IMR-90 (cell line): ENCODE results near the gene CEACAM1. TPM values are rescaled to one million over a fixed set of nuclear protein-coding genes. Genes with fewer than 3 reads are reported as not detected.

Experiments
- ATAC-seq: fragments of 200-7000 bp; cut with Tn5 transposase; 2 replicates; pipeline ENCODE4 v1.9.1; 2020; ENCODE audit warnings: low read depth, mild to moderate bottlenecking, moderate library complexity
- BruUV-seq: library from RNA; stranded (reverse); fragments of 400-500 nt; replicated peaks from 2 replicates; lab custom pipeline; 2021; lab: Mats Ljungman, UMichigan
- CTCF ChIA-PET: fragments of 300-600 bp; formaldehyde crosslinking; extraction: SDS; loops from one replicate; lab custom pipeline; 2021; ENCODE audit warnings: antibody characterized with exemption; lab: Yijun Ruan, JAX
- POLR2A ChIA-PET: fragments of 300-600 bp; sonication (Branson Sonifier 250); formaldehyde crosslinking; loops from one replicate; lab custom pipeline; 2022; ENCODE audit warnings: antibody characterized with exemption; ENCODE audit not compliant: unreplicated experiment; lab: Charles Lee
- DNase-seq: peaks from one replicate; pipeline ENCODE4 v3.0.0; 2013
- H2AFZ ChIP-seq: replicated peaks from 2 replicates; pipeline ENCODE3; 2013; ENCODE audit warnings: low read length, mild to moderate bottlenecking; ENCODE audit not compliant: poor library complexity
- H2AK5ac ChIP-seq: 2 replicates; pipeline ENCODE4 v1.6.1; 2013; ENCODE audit warnings: low read depth, low read length, inconsistent platforms
- H2AK9ac ChIP-seq: replicated peaks from 2 replicates; pipeline ENCODE3; 2013; ENCODE audit warnings: mild to moderate bottlenecking, low read depth, low read length, moderate library complexity; ENCODE audit not compliant: poor library complexity
- H2BK120ac ChIP-seq: 2 replicates; pipeline ENCODE4 v1.6.1; 2013; ENCODE audit warnings: low read depth, low read length, inconsistent platforms
- H2BK15ac ChIP-seq: 3 replicates; pipeline ENCODE4 v1.6.1; 2013; ENCODE audit warnings: low read depth, low read length, inconsistent platforms
- H2BK20ac ChIP-seq: 2 replicates; pipeline ENCODE4 v1.6.1; 2013; ENCODE audit warnings: low read depth, mild to moderate bottlenecking, inconsistent platforms, low read length, moderate library complexity
- H2BK5ac ChIP-seq: 2 replicates; pipeline ENCODE4 v1.6.1; 2013; ENCODE audit warnings: mild to moderate bottlenecking, low read depth, low read length, inconsistent platforms; ENCODE audit not compliant: poor library complexity, severe bottlenecking
- H3K14ac ChIP-seq: replicated peaks from 2 replicates; pipeline ENCODE4 v1.6.1; 2013; ENCODE audit warnings: low read depth, low read length, inconsistent platforms
- H3K18ac ChIP-seq: 2 replicates; pipeline ENCODE4 v1.6.1; 2013; ENCODE audit warnings: low read depth, low read length, control low read depth
- H3K23ac ChIP-seq: 2 replicates; pipeline ENCODE4 v1.6.1; 2013; ENCODE audit warnings: low read depth, low read length, inconsistent platforms
- H3K27ac ChIP-seq: 2 replicates; pipeline ENCODE4 v1.5.1; 2013; ENCODE audit warnings: mild to moderate bottlenecking, control low read depth, low read length; ENCODE audit not compliant: insufficient read depth
- H3K27me3 ChIP-seq: 2 replicates; pipeline ENCODE4 v1.6.1; 2013; ENCODE audit warnings: low read length; ENCODE audit not compliant: control insufficient read depth, insufficient read depth
- H3K36me3 ChIP-seq: 2 replicates; pipeline ENCODE4 v1.6.1; 2013; ENCODE audit warnings: low read length, mixed read lengths; ENCODE audit not compliant: control insufficient read depth, insufficient read depth
- H3K4ac ChIP-seq: 2 replicates; pipeline ENCODE4 v1.6.1; 2013; ENCODE audit warnings: low read depth, low read length, inconsistent platforms
- H3K4me1 ChIP-seq: 2 replicates; pipeline ENCODE4 v1.6.1; 2013; ENCODE audit warnings: low read length, mixed read lengths; ENCODE audit not compliant: control insufficient read depth, insufficient read depth
- H3K4me2 ChIP-seq: 2 replicates; pipeline ENCODE4 v1.6.1; 2013; ENCODE audit warnings: low read depth, mild to moderate bottlenecking, control low read depth, low read length, moderate library complexity
- H3K4me3 ChIP-seq: 2 replicates; pipeline ENCODE4 v1.5.1; 2013; ENCODE audit warnings: low read depth, mild to moderate bottlenecking, control low read depth, low read length, moderate library complexity; ENCODE audit not compliant: insufficient read depth
- H3K56ac ChIP-seq: 2 replicates; pipeline ENCODE4 v1.6.1; 2013; ENCODE audit warnings: low read length, inconsistent platforms; ENCODE audit not compliant: insufficient read depth; ENCODE audit errors: extremely low read depth
- H3K79me1 ChIP-seq, 2 experiments: 2 replicates each; pipeline ENCODE4 v1.6.1; 2013; ENCODE audit warnings: low read length in 2 of 2, inconsistent platforms in 1 of 2, low read depth in 1 of 2
- H3K9ac ChIP-seq: 2 replicates; pipeline ENCODE4 v1.6.1; 2013; ENCODE audit warnings: low read depth, low read length, control low read depth
- H3K9me1 ChIP-seq: 2 replicates; pipeline ENCODE4 v1.6.1; 2013; ENCODE audit warnings: low read length, inconsistent platforms; ENCODE audit not compliant: insufficient read depth
- H3K9me3 ChIP-seq: 2 replicates; pipeline ENCODE4 v1.6.1; 2013; ENCODE audit warnings: low read length; ENCODE audit not compliant: control insufficient read depth, insufficient read depth
- H4K20me1 ChIP-seq: 2 replicates; pipeline ENCODE4 v1.6.1; 2013; ENCODE audit warnings: low read length, inconsistent platforms; ENCODE audit not compliant: insufficient read depth
- H4K5ac ChIP-seq: 2 replicates; pipeline ENCODE4 v1.6.1; 2013; ENCODE audit warnings: mild to moderate bottlenecking, low read depth, low read length, control low read depth
- H4K8ac ChIP-seq, 2 experiments: 2 replicates each; pipeline ENCODE4 v1.6.1; 2013; ENCODE audit warnings: low read depth in 2 of 2, low read length in 2 of 2, control low read depth in 1 of 2, inconsistent platforms in 1 of 2
- H4K91ac ChIP-seq: 2 replicates; pipeline ENCODE4 v1.6.1; 2013; ENCODE audit warnings: low read depth, low read length, inconsistent platforms; ENCODE audit not compliant: insufficient read depth
- CHD1 ChIP-seq: IDR thresholded peaks from 2 replicates; pipeline ENCODE4 v1.6.1; 2012; ENCODE audit warnings: low read depth, low read length, improper control_type of control experiment
- FOS ChIP-seq: fragments of 150-350 bp; IDR thresholded peaks from 2 replicates; pipeline ENCODE4 v1.6.1; 2016; ENCODE audit warnings: low read depth, low read length
- MAZ ChIP-seq: IDR thresholded peaks from 2 replicates; pipeline ENCODE4 v1.6.1; 2012; ENCODE audit warnings: low read depth, mild to moderate bottlenecking, low read length, improper control_type of control experiment, moderate library complexity, borderline replicate concordance
- SMC3 ChIP-seq: fragments of 150-350 bp; IDR thresholded peaks from 2 replicates; pipeline ENCODE4 v1.6.1; 2016; ENCODE audit warnings: low read depth, mild to moderate bottlenecking, antibody characterized with exemption, low read length, moderate library complexity
- WGBS, 2 experiments: methylation state at CpG; one replicate each; pipeline versions ENCODE4 v1.1.5 to v1.1.7; 2013; ENCODE audit warnings: missing lambda C conversion rate in 2 of 2; ENCODE audit not compliant: insufficient read length in 1 of 2; ENCODE audit errors: extremely low coverage in 2 of 2; 5-methylcytosine and 5-hydroxymethylcytosine counted together
- dilution Hi-C: fragments of 300-500 bp; cut with HindIII; formaldehyde crosslinking; loops from one replicate; pipeline ENCODE4 v1.14.3; 2018; ENCODE audit warnings: low sequenced_read_pairs; ENCODE audit not compliant: unreplicated experiment
- in situ Hi-C: fragments of 300-500 bp; cut with MboI; formaldehyde crosslinking; loops from 3 replicates; pipeline ENCODE4 v1.14.3; 2019; ENCODE audit warnings: low sequenced_read_pairs, inconsistent platforms, mixed read lengths
- intact Hi-C: fragments of 100-400 bp; cut with micrococcal nuclease; formaldehyde crosslinking; loops from 2 replicates; pipeline ENCODE4 v1.10.0; 2022
- polyA plus RNA-seq, 3 experiments: library from polyadenylated mRNA; depleted of rRNA; stranded (reverse); fragments of >200 nt; gene quantifications; 2 replicates each; pipeline ENCODE4 v1.2.3, GENCODE V29; 2012; ENCODE audit warnings: low replicate concordance in 1 of 3
- total RNA-seq: library from RNA; depleted of rRNA; stranded (reverse); fragments of >200 nt; gene quantifications from 2 replicates; pipeline ENCODE4 v1.2.3, GENCODE V29; 2012
- TF ChIP-seq, protein P1 (sequence below): fragments of 150-350 bp; IDR thresholded peaks from 2 replicates; pipeline ENCODE4 v1.6.1; 2017; ENCODE audit warnings: mild to moderate bottlenecking, antibody characterized with exemption, low read length, low read depth

The CEACAM1 gene
- total and polyA plus RNA-seq, 2 of the 4 experiments (the other 2 are of a cell fraction) = not detected

DNA sequence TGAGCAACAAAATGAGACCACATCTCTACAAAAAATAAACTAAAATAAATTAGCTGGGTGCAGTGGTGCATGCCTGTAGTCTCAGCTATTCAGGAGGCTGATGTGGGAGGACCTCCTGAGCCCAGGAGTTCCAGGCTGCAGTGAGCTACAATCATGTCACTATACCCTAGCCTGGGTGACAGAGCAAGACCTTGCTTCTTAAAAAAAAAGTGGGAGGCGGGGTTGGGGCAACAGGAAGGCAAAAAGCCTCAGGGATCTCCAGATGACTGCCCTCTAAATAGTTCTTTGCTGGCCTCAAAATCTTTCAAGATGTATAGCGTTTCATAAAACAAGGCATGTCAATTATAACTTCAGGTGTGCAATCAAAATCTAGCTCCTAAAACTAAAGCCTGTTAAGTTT lies 48.0 kb upstream of the CEACAM1 start:
- H3K14ac ChIP-seq = no peak overlapping the region
- ChIA-PET CTCF (interaction anchor here (1.2 kb wide), 1 partner anchor 59 kb away, joined by 3 read pairs; no protein-coding TSS in a partner anchor), POLR2A (no interaction called here)
- no peak for TF ChIP-seq SMC3
- TF ChIP-seq FOS = no peak
- TF ChIP-seq, protein P1, sequence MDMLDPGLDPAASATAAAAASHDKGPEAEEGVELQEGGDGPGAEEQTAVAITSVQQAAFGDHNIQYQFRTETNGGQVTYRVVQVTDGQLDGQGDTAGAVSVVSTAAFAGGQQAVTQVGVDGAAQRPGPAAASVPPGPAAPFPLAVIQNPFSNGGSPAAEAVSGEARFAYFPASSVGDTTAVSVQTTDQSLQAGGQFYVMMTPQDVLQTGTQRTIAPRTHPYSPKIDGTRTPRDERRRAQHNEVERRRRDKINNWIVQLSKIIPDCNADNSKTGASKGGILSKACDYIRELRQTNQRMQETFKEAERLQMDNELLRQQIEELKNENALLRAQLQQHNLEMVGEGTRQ = no peak
- no peak for TF ChIP-seq CHD1
- no peak for TF ChIP-seq MAZ
- dilution Hi-C loops = no loop called here
- H3K9ac ChIP-seq = no peak overlapping the region
- no peak overlapping the region for H3K27ac ChIP-seq
- 40% methylated on average over 1 of the region's 2 CpGs; no CpG with 5 or more reads in 1 of the 2 experiments for WGBS, 2 experiments
- H3K36me3 ChIP-seq = no peaks in the 10 kb centered on the region
- H4K20me1 ChIP-seq = no peaks in the 10 kb centered on the region
- no peaks in the 10 kb centered on the region for H3K4me1 ChIP-seq
- no peak overlapping the region for H3K4ac ChIP-seq
- no peaks in the 10 kb centered on the region for H3K79me1 ChIP-seq
- no peak overlapping the region for H2AFZ ChIP-seq
- no peak overlapping the region for H2AK5ac ChIP-seq
- H4K8ac ChIP-seq = no peak overlapping the region
- no peak overlapping the region for H2BK15ac ChIP-seq
- no peak overlapping the region for H3K4me2 ChIP-seq
- no peak overlapping the region for H2BK120ac ChIP-seq
- H3K4me3 ChIP-seq = no peak overlapping the region
- no peak overlapping the region for H3K23ac ChIP-seq
- H3K9me1 ChIP-seq = no peaks in the 10 kb centered on the region
- H4K5ac ChIP-seq = no peak overlapping the region
- no peak overlapping the region for H4K91ac ChIP-seq
- no peak overlapping the region for H3K18ac ChIP-seq
- DNase-seq (no peak), ATAC-seq (no peak)
- H3K9me3 ChIP-seq = no peaks in the 10 kb centered on the region
- no peak overlapping the region for H2AK9ac ChIP-seq
- in situ Hi-C loops = no loop called here
- intact Hi-C loops = no loop called here
- no peak overlapping the region for H2BK20ac ChIP-seq
- no peak overlapping the region for H3K56ac ChIP-seq
- BruUV-seq = no TSS peak
- no peak overlapping the region for H2BK5ac ChIP-seq
- H3K27me3 ChIP-seq = peaks cover 14% of the 10 kb centered on the region
